ENCODE data around the gene AMMECR1L. TPM values are rescaled to one million over a fixed set of nuclear protein-coding genes. Genes with fewer than 3 reads are reported as not detected.

The AMMECR1L gene
- polyA plus RNA-seq, 1 donor from 2014 or later = 19.5 TPM

DNA sequence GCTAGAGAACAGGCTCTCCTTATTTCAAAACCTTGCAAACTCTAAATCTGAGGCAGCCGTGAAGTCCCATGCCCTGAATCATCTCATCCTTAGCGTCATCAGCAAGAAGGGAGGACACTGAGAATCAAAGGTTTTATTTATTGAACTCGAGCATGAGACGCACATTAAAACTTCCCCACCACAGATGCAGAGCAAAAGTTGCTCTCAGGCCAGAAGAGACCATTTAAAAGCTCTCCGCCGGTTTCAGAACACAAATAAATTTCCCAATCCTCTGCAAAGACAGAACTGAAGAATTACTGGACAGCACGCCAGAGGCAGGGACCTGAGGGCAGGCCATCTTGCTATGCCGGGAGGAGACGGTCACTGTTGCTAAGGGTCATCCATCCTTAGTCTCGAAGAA lies 1.3 kb downstream of the AMMECR1L start:
- no peaks in the 10 kb centered on the region for H3K36me3 ChIP-seq (ENCODE audit: insufficient read depth, low read length)
- no peak overlapping the region for H2AFZ ChIP-seq (ENCODE audit: low read depth, low read length)
- TF ChIP-seq POLR2AphosphoS5 (IDR thresholded peaks at IDR 0.05) (no peak), EZH2 (IDR thresholded peaks at IDR 0.05; ENCODE audit: borderline replicate concordance, insufficient read depth, low read length, poor library complexity, severe bottlenecking) (no peak), TAF1 (IDR thresholded peaks at IDR 0.05; ENCODE audit: low read depth) (no peak), MXI1 (conservative IDR thresholded peaks at IDR 0.05; ENCODE audit: poor library complexity, severe bottlenecking) (no peak), SMC3 (conservative IDR thresholded peaks at IDR 0.05; ENCODE audit: poor library complexity) (no peak), RAD21 (conservative IDR thresholded peaks at IDR 0.05) (no peak), EP300 (conservative IDR thresholded peaks at IDR 0.05; ENCODE audit: poor library complexity, severe bottlenecking) (no peak)
- TF ChIP-seq, protein P1, sequence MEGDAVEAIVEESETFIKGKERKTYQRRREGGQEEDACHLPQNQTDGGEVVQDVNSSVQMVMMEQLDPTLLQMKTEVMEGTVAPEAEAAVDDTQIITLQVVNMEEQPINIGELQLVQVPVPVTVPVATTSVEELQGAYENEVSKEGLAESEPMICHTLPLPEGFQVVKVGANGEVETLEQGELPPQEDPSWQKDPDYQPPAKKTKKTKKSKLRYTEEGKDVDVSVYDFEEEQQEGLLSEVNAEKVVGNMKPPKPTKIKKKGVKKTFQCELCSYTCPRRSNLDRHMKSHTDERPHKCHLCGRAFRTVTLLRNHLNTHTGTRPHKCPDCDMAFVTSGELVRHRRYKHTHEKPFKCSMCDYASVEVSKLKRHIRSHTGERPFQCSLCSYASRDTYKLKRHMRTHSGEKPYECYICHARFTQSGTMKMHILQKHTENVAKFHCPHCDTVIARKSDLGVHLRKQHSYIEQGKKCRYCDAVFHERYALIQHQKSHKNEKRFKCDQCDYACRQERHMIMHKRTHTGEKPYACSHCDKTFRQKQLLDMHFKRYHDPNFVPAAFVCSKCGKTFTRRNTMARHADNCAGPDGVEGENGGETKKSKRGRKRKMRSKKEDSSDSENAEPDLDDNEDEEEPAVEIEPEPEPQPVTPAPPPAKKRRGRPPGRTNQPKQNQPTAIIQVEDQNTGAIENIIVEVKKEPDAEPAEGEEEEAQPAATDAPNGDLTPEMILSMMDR (IDR thresholded peaks at IDR 0.05; ENCODE audit: poor library complexity, severe bottlenecking) = no peak
- TF ChIP-seq, protein P2, sequence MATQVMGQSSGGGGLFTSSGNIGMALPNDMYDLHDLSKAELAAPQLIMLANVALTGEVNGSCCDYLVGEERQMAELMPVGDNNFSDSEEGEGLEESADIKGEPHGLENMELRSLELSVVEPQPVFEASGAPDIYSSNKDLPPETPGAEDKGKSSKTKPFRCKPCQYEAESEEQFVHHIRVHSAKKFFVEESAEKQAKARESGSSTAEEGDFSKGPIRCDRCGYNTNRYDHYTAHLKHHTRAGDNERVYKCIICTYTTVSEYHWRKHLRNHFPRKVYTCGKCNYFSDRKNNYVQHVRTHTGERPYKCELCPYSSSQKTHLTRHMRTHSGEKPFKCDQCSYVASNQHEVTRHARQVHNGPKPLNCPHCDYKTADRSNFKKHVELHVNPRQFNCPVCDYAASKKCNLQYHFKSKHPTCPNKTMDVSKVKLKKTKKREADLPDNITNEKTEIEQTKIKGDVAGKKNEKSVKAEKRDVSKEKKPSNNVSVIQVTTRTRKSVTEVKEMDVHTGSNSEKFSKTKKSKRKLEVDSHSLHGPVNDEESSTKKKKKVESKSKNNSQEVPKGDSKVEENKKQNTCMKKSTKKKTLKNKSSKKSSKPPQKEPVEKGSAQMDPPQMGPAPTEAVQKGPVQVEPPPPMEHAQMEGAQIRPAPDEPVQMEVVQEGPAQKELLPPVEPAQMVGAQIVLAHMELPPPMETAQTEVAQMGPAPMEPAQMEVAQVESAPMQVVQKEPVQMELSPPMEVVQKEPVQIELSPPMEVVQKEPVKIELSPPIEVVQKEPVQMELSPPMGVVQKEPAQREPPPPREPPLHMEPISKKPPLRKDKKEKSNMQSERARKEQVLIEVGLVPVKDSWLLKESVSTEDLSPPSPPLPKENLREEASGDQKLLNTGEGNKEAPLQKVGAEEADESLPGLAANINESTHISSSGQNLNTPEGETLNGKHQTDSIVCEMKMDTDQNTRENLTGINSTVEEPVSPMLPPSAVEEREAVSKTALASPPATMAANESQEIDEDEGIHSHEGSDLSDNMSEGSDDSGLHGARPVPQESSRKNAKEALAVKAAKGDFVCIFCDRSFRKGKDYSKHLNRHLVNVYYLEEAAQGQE (IDR thresholded peaks at IDR 0.05; ENCODE audit: borderline replicate concordance) = no peak
- H3K9me2 ChIP-seq (ENCODE audit: insufficient read depth, low read length) = no peaks in the 10 kb centered on the region
- no peaks in the 10 kb centered on the region for H3K9me3 ChIP-seq (ENCODE audit: low read length)
- H3K4me3 ChIP-seq (ENCODE audit: low read length) = peak overlapping the region; percentile 67
- H3F3A ChIP-seq (ENCODE audit: insufficient read depth, low read length, poor library complexity, severe bottlenecking) = peaks cover 2% of the 10 kb centered on the region
- H4K20me1 ChIP-seq (ENCODE audit: insufficient read depth) = no peaks in the 10 kb centered on the region
- H3K79me2 ChIP-seq (replicated peaks; ENCODE audit: insufficient read depth, low read length) = peaks cover 47% of the 10 kb centered on the region
- H3K9ac ChIP-seq (ENCODE audit: low read length) = peak overlapping the region; percentile 54
- no peak overlapping the region for H3K27ac ChIP-seq (ENCODE audit: low read length)
- H3K4me2 ChIP-seq (ENCODE audit: low read length) = peak overlapping the region; percentile 94
- H3K27me3 ChIP-seq (ENCODE audit: insufficient read depth, low read depth, low read length) = no peaks in the 10 kb centered on the region

DNA sequence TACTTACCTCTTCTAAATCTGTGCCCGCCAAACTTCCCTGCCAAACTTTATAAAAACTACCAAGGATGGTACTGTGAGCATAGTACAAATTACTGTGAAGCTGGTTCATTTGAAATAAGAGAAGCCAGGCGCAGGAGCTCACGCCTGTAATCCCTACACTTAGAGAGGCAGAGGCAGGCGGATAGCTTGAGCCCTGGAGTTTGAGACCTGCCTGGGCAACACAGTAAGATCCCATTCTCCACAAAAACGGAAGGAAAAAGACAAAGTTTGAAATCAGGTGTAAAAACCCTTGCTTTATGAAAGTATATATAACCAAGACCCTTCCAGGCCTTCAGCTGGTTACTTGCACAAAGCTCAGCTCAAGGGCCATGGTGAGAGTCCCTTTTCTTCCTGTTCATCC lies 5.9 kb downstream of the AMMECR1L start:
- Histone ChIP-seq H3K79me2 (replicated peaks; ENCODE audit: insufficient read depth, low read length) (peaks cover 39% of the 10 kb centered on the region), H3K9ac (ENCODE audit: low read length) (no peak overlapping the region), H3K4me2 (ENCODE audit: low read length) (no peak overlapping the region), H3K27me3 (ENCODE audit: insufficient read depth, low read depth, low read length) (no peaks in the 10 kb centered on the region), H3K4me3 (ENCODE audit: low read length) (no peak overlapping the region), H3F3A (ENCODE audit: insufficient read depth, low read length, poor library complexity, severe bottlenecking) (no peaks in the 10 kb centered on the region), H3K9me2 (ENCODE audit: insufficient read depth, low read length) (no peaks in the 10 kb centered on the region), H2AFZ (ENCODE audit: low read depth, low read length) (no peak overlapping the region), H3K36me3 (ENCODE audit: insufficient read depth, low read length) (no peaks in the 10 kb centered on the region), H3K27ac (ENCODE audit: low read length) (no peak overlapping the region), H4K20me1 (ENCODE audit: insufficient read depth) (no peaks in the 10 kb centered on the region), H3K9me3 (ENCODE audit: low read length) (no peaks in the 10 kb centered on the region)
- TF ChIP-seq SMC3 (conservative IDR thresholded peaks at IDR 0.05; ENCODE audit: poor library complexity) = no peak
- no peak for TF ChIP-seq EP300 (conservative IDR thresholded peaks at IDR 0.05; ENCODE audit: poor library complexity, severe bottlenecking)
- no peak for TF ChIP-seq POLR2AphosphoS5 (IDR thresholded peaks at IDR 0.05)
- TF ChIP-seq MXI1 (conservative IDR thresholded peaks at IDR 0.05; ENCODE audit: poor library complexity, severe bottlenecking) = no peak
- no peak for TF ChIP-seq RAD21 (conservative IDR thresholded peaks at IDR 0.05)
- TF ChIP-seq, protein P2 (IDR thresholded peaks at IDR 0.05; ENCODE audit: borderline replicate concordance) = no peak
- no peak for TF ChIP-seq EZH2 (IDR thresholded peaks at IDR 0.05; ENCODE audit: borderline replicate concordance, insufficient read depth, low read length, poor library complexity, severe bottlenecking)
- TF ChIP-seq, protein P1 (IDR thresholded peaks at IDR 0.05; ENCODE audit: poor library complexity, severe bottlenecking) = no peak
- TF ChIP-seq TAF1 (IDR thresholded peaks at IDR 0.05; ENCODE audit: low read depth) = no peak
